Measurements from ENCODE around the gene ZSCAN5A. TPM values are rescaled to one million over a fixed set of nuclear protein-coding genes. Genes with fewer than 3 reads are reported as not detected.
"Not testable (repeated sequence)": the region's sequence is repeated elsewhere in the genome, so short reads cannot be mapped to it uniquely, and the experiment has no call there.

The ZSCAN5A gene
- total RNA-seq, 2 experiments from 2014 or later, result 14.4 to 19.2 TPM

DNA sequence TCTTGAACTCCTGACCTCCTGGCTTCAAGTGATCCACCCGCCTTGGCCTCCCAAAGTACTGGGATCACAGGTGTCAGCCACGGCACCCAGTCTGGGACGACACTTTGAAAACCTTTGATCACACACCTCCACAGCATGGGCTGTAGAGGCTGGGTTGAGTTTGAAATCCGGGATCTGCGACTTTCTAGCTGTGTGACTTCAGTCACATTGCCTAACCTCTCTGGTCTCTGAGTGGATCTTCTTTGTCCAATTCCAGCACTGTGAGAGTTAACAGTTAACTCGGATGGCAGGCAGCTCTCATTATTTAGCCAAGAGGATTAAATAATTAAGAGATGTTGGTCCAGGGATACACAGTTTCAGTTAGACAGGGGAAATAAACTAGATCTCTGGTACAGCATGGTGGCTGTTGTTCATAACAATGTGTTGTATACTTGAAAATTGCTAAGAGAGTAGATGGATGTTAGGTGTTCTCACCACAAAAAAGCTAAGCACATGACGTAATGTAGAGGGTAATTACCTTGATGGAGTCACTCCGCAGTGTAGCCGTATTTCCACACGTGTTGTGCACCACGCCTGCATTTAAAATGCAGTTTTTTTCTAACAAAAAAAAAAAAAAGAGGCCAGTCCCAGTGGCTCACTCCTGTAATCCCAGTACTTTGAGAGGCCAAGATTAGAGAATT is 136.9 kb downstream of the ZSCAN5A start:
- Histone ChIP-seq H3K79me2 (ENCODE audit: insufficient read depth, low read depth, low read length) (no peaks in the 10 kb centered on the region), H3K4me1 (ENCODE audit: insufficient read depth, low read length, poor library complexity, severe bottlenecking) (no peaks in the 10 kb centered on the region), H4K20me1 (ENCODE audit: insufficient read depth, low read length) (no peaks in the 10 kb centered on the region), H2AFZ (ENCODE audit: low read length) (no peak overlapping the region), H3K4me2 (ENCODE audit: low read length) (no peak overlapping the region), H3K9me2 (ENCODE audit: insufficient read depth, low read length) (no peaks in the 10 kb centered on the region), H3K9me3 (ENCODE audit: low read length) (no peaks in the 10 kb centered on the region), H3K4me3 (ENCODE audit: low read depth, low read length, poor library complexity, severe bottlenecking) (no peak overlapping the region), H3K27ac (ENCODE audit: low read depth, low read length, poor library complexity, severe bottlenecking) (no peak overlapping the region), H3K36me3 (ENCODE audit: insufficient read depth, low read length) (no peaks in the 10 kb centered on the region)
- ChIA-PET POLR2A (no interaction called here), CTCF (ENCODE audit: unreplicated experiment) (no interaction called here)
- BruUV-seq (replicated peaks), result no TSS peak
- DNase-seq (ENCODE audit: low spot score), result no peak
- TF ChIP-seq, protein P1, sequence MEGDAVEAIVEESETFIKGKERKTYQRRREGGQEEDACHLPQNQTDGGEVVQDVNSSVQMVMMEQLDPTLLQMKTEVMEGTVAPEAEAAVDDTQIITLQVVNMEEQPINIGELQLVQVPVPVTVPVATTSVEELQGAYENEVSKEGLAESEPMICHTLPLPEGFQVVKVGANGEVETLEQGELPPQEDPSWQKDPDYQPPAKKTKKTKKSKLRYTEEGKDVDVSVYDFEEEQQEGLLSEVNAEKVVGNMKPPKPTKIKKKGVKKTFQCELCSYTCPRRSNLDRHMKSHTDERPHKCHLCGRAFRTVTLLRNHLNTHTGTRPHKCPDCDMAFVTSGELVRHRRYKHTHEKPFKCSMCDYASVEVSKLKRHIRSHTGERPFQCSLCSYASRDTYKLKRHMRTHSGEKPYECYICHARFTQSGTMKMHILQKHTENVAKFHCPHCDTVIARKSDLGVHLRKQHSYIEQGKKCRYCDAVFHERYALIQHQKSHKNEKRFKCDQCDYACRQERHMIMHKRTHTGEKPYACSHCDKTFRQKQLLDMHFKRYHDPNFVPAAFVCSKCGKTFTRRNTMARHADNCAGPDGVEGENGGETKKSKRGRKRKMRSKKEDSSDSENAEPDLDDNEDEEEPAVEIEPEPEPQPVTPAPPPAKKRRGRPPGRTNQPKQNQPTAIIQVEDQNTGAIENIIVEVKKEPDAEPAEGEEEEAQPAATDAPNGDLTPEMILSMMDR (conservative IDR thresholded peaks at IDR 0.05; ENCODE audit: low read length), result no peak
- no peak for TF ChIP-seq EZH2phosphoT487 (IDR thresholded peaks at IDR 0.05; ENCODE audit: borderline replicate concordance, low read depth, low read length)
- intact Hi-C loops (cut with micrococcal nuclease; ENCODE audit: unreplicated experiment), result no loop called here

DNA sequence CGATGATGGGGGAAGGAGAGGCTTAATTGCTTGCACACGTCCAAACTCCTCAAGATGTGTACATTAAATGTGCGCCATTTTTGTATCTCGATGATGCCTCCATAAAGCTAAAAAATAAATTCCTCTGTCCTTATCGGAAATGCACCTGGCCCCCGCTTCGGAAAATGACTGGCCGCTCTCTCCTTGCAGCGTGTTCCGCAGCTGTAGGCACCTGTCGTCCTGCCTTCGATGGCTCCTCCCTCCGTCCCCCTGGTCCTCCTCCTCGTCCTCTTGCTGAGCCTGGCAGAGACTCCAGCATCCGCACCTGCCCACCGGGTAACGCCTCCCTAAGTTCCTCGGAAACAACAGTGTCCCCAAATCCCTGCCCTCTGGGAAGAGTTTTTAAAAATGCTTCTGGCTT is 137.8 kb downstream of the ZSCAN5A start:
- Histone ChIP-seq H3K36me3 (ENCODE audit: insufficient read depth, low read length) (no peaks in the 10 kb centered on the region), H3K4me3 (ENCODE audit: low read depth, low read length, poor library complexity, severe bottlenecking) (no peak overlapping the region), H4K20me1 (ENCODE audit: insufficient read depth, low read length) (no peaks in the 10 kb centered on the region), H2AFZ (ENCODE audit: low read length) (no peak overlapping the region), H3K79me2 (ENCODE audit: insufficient read depth, low read depth, low read length) (no peaks in the 10 kb centered on the region), H3K9me2 (ENCODE audit: insufficient read depth, low read length) (no peaks in the 10 kb centered on the region), H3K4me2 (ENCODE audit: low read length) (no peak overlapping the region), H3K9me3 (ENCODE audit: low read length) (no peaks in the 10 kb centered on the region), H3K27ac (ENCODE audit: low read depth, low read length, poor library complexity, severe bottlenecking) (no peak overlapping the region), H3K4me1 (ENCODE audit: insufficient read depth, low read length, poor library complexity, severe bottlenecking) (no peaks in the 10 kb centered on the region)
- TF ChIP-seq EZH2phosphoT487 (IDR thresholded peaks at IDR 0.05; ENCODE audit: borderline replicate concordance, low read depth, low read length), result no peak
- TF ChIP-seq, protein P1 (conservative IDR thresholded peaks at IDR 0.05; ENCODE audit: low read length), result no peak
- intact Hi-C loops (cut with micrococcal nuclease; ENCODE audit: unreplicated experiment), result no loop called here
- BruUV-seq (replicated peaks), result no TSS peak
- POLR2A ChIA-PET, result no interaction called here
- no peak for DNase-seq (ENCODE audit: low spot score)
- CTCF ChIA-PET (ENCODE audit: unreplicated experiment), result no interaction called here

DNA sequence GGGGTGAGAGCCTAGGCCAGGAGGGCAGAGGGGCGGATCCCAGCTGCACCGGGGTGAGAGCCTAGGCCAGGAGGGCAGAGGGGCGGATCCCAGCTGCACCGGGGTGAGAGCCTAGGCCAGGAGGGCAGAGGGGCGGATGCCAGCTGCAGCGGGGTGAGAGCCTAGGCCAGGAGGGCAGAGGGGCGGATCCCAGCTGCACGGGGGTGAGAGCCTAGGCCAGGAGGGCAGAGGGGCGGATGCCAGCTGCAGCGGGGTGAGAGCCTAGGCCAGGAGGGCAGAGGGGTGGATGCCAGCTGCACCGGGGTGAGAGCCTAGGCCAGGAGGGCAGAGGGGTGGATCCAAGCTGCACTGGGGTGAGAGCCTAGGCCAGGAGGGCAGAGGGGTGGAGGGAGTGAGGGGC is 138.3 kb downstream of the ZSCAN5A start:
- H3K4me3 ChIP-seq (ENCODE audit: low read depth, low read length, poor library complexity, severe bottlenecking); H3K4me2 ChIP-seq (ENCODE audit: low read length); CTCF ChIA-PET (ENCODE audit: unreplicated experiment); H2AFZ ChIP-seq (ENCODE audit: low read length); H3K4me1 ChIP-seq (ENCODE audit: insufficient read depth, low read length, poor library complexity, severe bottlenecking); H3K79me2 ChIP-seq (ENCODE audit: insufficient read depth, low read depth, low read length); H3K9me3 ChIP-seq (ENCODE audit: low read length); H3K9me2 ChIP-seq (ENCODE audit: insufficient read depth, low read length); H3K27ac ChIP-seq (ENCODE audit: low read depth, low read length, poor library complexity, severe bottlenecking); H4K20me1 ChIP-seq (ENCODE audit: insufficient read depth, low read length); BruUV-seq (replicated peaks); POLR2A ChIA-PET; DNase-seq (ENCODE audit: low spot score); H3K36me3 ChIP-seq (ENCODE audit: insufficient read depth, low read length); intact Hi-C loops (cut with micrococcal nuclease; ENCODE audit: unreplicated experiment): not testable (repeated sequence)

DNA sequence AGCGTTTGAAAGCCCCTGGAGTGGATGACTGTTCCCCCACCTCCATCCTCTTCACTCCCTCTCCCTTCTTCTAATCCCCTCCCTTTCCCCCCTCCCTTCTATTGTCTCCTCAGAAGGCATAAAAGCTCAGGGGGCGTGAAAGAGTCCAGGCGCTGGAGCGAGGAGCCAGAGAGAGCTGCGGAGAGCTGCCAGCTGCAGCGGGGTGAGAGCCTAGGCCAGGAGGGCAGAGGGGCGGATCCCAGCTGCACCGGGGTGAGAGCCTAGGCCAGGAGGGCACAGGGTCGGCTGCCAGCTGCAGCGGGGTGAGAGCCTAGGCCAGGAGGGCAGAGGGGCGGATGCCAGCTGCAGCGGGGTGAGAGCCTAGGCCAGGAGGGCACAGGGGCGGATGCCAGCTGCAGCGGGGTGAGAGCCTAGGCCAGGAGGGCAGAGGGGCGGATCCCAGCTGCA is 138.8 kb downstream of the ZSCAN5A start, which contains the start of gene GALP:
Gene GALP (plus strand): TSS at position 148 of the 447 bp plus-strand sequence. CDS start 1,101 bp downstream, outside the sequence.
- H3K4me3 ChIP-seq (ENCODE audit: low read depth, low read length, poor library complexity, severe bottlenecking), result not testable (repeated sequence)

More for the DNA sequence above, 138.8 kb downstream of the ZSCAN5A start, which contains the start of gene GALP:
- H3K9me3 ChIP-seq (ENCODE audit: low read length); H3K4me1 ChIP-seq (ENCODE audit: insufficient read depth, low read length, poor library complexity, severe bottlenecking); H3K9me2 ChIP-seq (ENCODE audit: insufficient read depth, low read length); BruUV-seq (replicated peaks); H3K79me2 ChIP-seq (ENCODE audit: insufficient read depth, low read depth, low read length); H3K4me2 ChIP-seq (ENCODE audit: low read length); H4K20me1 ChIP-seq (ENCODE audit: insufficient read depth, low read length); H2AFZ ChIP-seq (ENCODE audit: low read length); CTCF ChIA-PET (ENCODE audit: unreplicated experiment); H3K36me3 ChIP-seq (ENCODE audit: insufficient read depth, low read length); POLR2A ChIA-PET; H3K27ac ChIP-seq (ENCODE audit: low read depth, low read length, poor library complexity, severe bottlenecking); intact Hi-C loops (cut with micrococcal nuclease; ENCODE audit: unreplicated experiment); DNase-seq (ENCODE audit: low spot score): not testable (repeated sequence)

All from OCI-LY7 (cell line).